Activated CD4-positive, alpha-beta T cell treated with anti-CD3 and anti-CD28 coated beads for 36 hours (primary cell): Measurements from ENCODE around the gene RTN4R. TPM values are rescaled to one million over a fixed set of nuclear protein-coding genes. Genes with fewer than 3 reads are reported as not detected.
"Not testable (repeated sequence)": the region's sequence is repeated elsewhere in the genome, so short reads cannot be mapped to it uniquely, and the experiment has no call there.

Experiments
- ATAC-seq: fragments of 200-7000 bp; cut with Tn5 transposase; one replicate; pipeline ENCODE4 v1.10.0; 2021; ENCODE audit warnings: mild to moderate bottlenecking, moderate library complexity
- CTCF ChIA-PET: fragments of 350-600 bp; sonication (Branson Sonifier 250); formaldehyde crosslinking; loops from one replicate; lab custom pipeline; 2021; ENCODE audit warnings: antibody characterized with exemption; lab: Charles Lee
- POLR2A ChIA-PET: fragments of 350-600 bp; sonication (Branson Sonifier 250); formaldehyde crosslinking; loops from one replicate; lab custom pipeline; 2021; ENCODE audit warnings: antibody characterized with exemption, inconsistent platforms; lab: Charles Lee
- DNase-seq: peaks from one replicate; pipeline ENCODE4 v3.0.0-alpha.2; 2020
- H3K27ac Mint-ChIP-seq: one replicate; pipeline ENCODE4 v1.8.0; 2021; ENCODE audit warnings: mixed read lengths
- H3K27me3 Mint-ChIP-seq: one replicate; pipeline ENCODE4 v1.8.0; 2021; ENCODE audit warnings: mixed read lengths
- H3K36me3 Mint-ChIP-seq: one replicate; pipeline ENCODE4 v1.8.0; 2021; ENCODE audit warnings: low read depth, mixed read lengths
- H3K4me1 Mint-ChIP-seq: one replicate; pipeline ENCODE4 v1.8.0; 2021; ENCODE audit warnings: mixed read lengths
- H3K4me3 Mint-ChIP-seq: one replicate; pipeline ENCODE4 v1.8.0; 2021; ENCODE audit warnings: mild to moderate bottlenecking, moderate library complexity, mixed read lengths
- H3K9me3 Mint-ChIP-seq: one replicate; pipeline ENCODE4 v1.8.0; 2021; ENCODE audit warnings: low read depth, mixed read lengths
- intact Hi-C, 2 experiments: fragments of 100-400 bp; cut with DNase I in 1 of 2; cut with micrococcal nuclease in 1 of 2; formaldehyde crosslinking; loops; one replicate each; pipeline versions ENCODE4 v1.14.2 to v1.15.1; 2022 to 2024; cut with DNase I, micrococcal nuclease
- total RNA-seq, 2 experiments: library from RNA; stranded (reverse); gene quantifications; one replicate each; pipeline ENCODE4 v1.2.3, GENCODE V29; 2021

RTN4R gene
- total RNA-seq, result 1 to 10 TPM; 2.2 to 2.3 TPM

- no peaks in the 10 kb centered on the region for H3K36me3 Mint-ChIP-seq
- CTCF ChIA-PET, result interaction anchor here (0.5 to 0.6 kb wide), 2 partner anchors 30 to 77 kb away, joined by 3 to 4 read pairs; no protein-coding TSS in a partner anchor
- H3K27ac Mint-ChIP-seq, result no peak within 1 kb of the TSS
- intact Hi-C loops, result loop anchor here (1.0 to 5.0 kb wide), 3 partner anchors 62 to 111 kb away; no protein-coding TSS in a partner anchor
- peak; percentile 76 for DNase-seq
- no peaks in the 10 kb centered on the region for H3K4me1 Mint-ChIP-seq
- no peaks in the 10 kb centered on the region for H3K9me3 Mint-ChIP-seq
- H3K4me3 Mint-ChIP-seq, result peak within 1 kb of the TSS; percentile 50
- ATAC-seq, result peak; percentile 89
- POLR2A ChIA-PET, result no interaction called here
- peaks cover 4% of the 10 kb centered on the region for H3K27me3 Mint-ChIP-seq
These were observed at the start of gene RTN4R for GRCh38 chr22:20268279-20269012. TSS of gene RTN4R (minus strand) at chr22:20268318. CDS start at chr22:20268092, 226 bp downstream.

- intact Hi-C loops, result not testable (repeated sequence)
- H3K4me1 Mint-ChIP-seq, result peaks cover 37% of the 10 kb centered on the region
These were observed 49.4 kb upstream of the RTN4R start for GRCh38 chr22:20317402-20318042.

DNA sequence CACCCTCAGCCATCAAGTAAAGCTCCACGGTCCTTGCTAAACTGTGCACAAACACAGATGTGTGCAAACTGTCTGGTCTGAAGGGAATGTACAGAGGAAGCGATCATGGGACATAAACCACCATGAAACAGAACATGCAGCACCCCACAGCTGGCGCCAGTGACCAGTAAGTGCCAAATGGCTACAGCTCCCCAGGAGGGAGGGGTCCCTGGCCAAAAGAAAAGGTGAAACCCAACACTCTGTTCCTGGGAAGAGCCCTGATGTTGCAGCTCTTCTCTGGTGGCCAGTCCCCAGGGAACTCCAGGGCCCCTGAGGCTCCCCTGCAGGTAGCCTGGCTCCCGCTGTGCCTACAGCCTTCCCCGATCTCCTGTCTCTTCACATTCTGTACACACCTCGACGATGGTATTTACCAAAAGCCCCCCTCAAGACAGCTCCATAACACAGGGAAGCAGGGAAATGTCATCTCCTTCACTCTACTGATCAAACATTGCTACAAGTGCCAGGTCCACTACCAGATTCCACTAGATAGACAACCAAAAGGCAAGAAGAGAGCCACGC, 48.8 kb upstream of the RTN4R start:
- Mint-ChIP-seq H3K4me3 (no peak overlapping the region), H3K36me3 (no peaks in the 10 kb centered on the region), H3K9me3 (no peaks in the 10 kb centered on the region), H3K27me3 (no peaks in the 10 kb centered on the region), H3K4me1 (peaks cover 33% of the 10 kb centered on the region), H3K27ac (no peak overlapping the region)
- ChIA-PET POLR2A (no interaction called here), CTCF (interaction anchor here (1.0 to 1.2 kb wide), 3 partner anchors 25 to 167 kb away, joined by 3 read pairs; no protein-coding TSS in a partner anchor)
- intact Hi-C loops, result no loop called here
- ATAC-seq, result no peak
- DNase-seq, result no peak

More at GRCh38 chr22:20317402-20318042, 49.4 kb upstream of the RTN4R start:
- H3K27ac Mint-ChIP-seq, H3K9me3 Mint-ChIP-seq, POLR2A ChIA-PET, H3K36me3 Mint-ChIP-seq, H3K4me3 Mint-ChIP-seq, H3K27me3 Mint-ChIP-seq: not testable (repeated sequence)
- peak; percentile 63 for DNase-seq
- peak; percentile 35 for ATAC-seq
- CTCF ChIA-PET, result interaction anchor here (1.0 to 1.2 kb wide), 3 partner anchors 25 to 167 kb away, joined by 3 read pairs; no protein-coding TSS in a partner anchor

- no peak for DNase-seq
- intact Hi-C loops, result no loop called here
- Mint-ChIP-seq H3K36me3 (no peaks in the 10 kb centered on the region), H3K27ac (no peak overlapping the region), H3K4me3 (no peak overlapping the region), H3K27me3 (no peaks in the 10 kb centered on the region), H3K4me1 (peaks cover 27% of the 10 kb centered on the region), H3K9me3 (no peaks in the 10 kb centered on the region)
- POLR2A ChIA-PET, result no interaction called here
- CTCF ChIA-PET, result interaction anchor here (1.2 kb wide), 2 partner anchors 24 to 168 kb away, joined by 3 read pairs; no protein-coding TSS in a partner anchor
- no peak for ATAC-seq
These were observed 48.2 kb upstream of the RTN4R start for GRCh38 chr22:20316217-20316843.

DNA sequence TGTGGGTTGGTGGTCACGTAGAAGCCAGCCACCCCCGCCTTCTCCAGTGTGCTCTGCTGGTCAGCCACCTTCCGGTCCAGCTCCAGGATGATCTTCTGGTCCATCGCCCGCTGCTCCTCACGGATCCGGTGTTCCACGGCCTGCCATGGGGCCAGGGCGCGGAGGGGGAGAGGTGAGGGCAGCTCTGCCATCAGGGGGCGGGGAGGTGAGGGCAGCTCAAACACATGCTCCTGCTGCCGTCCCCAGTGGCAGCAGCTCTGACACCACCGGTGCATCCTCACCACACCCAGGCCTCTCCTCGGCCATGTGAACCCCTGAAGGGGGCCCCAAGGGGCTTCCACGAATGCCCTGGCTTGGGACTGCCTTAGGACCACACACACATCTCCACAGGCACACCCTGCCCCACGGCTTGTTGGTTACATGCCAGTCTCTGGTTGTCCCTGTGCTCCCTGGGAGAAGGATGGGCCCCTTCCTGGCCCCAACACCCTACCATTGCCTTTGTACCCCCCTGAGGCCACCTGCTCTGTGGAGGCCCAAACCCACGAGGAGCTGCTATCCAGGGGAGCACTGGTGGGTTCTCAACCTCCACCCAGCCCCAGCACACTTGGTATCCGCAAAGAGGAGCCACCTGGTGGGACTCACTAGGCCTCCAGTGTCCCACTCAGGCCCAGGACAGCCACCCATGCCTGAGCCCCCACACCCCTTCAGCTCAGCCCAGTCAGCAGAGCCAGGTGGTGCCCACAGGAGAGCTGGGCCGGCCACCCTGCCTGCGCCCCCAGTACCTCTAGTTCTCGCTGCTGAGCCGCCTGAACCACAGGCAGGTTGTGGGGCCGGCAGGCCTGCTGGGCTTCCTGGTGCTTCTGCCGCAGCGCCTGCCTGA, 47.5 kb upstream of the RTN4R start:
- H3K27ac Mint-ChIP-seq, result no peak overlapping the region
- no peak overlapping the region for H3K4me3 Mint-ChIP-seq
- ChIA-PET POLR2A (no interaction called here), CTCF (no interaction called here)
- H3K27me3 Mint-ChIP-seq, result no peaks in the 10 kb centered on the region
- no peaks in the 10 kb centered on the region for H3K9me3 Mint-ChIP-seq
- H3K36me3 Mint-ChIP-seq, result no peaks in the 10 kb centered on the region
- no peak for ATAC-seq
- peaks cover 22% of the 10 kb centered on the region for H3K4me1 Mint-ChIP-seq
- intact Hi-C loops, result no loop called here
- DNase-seq, result no peak

DNA sequence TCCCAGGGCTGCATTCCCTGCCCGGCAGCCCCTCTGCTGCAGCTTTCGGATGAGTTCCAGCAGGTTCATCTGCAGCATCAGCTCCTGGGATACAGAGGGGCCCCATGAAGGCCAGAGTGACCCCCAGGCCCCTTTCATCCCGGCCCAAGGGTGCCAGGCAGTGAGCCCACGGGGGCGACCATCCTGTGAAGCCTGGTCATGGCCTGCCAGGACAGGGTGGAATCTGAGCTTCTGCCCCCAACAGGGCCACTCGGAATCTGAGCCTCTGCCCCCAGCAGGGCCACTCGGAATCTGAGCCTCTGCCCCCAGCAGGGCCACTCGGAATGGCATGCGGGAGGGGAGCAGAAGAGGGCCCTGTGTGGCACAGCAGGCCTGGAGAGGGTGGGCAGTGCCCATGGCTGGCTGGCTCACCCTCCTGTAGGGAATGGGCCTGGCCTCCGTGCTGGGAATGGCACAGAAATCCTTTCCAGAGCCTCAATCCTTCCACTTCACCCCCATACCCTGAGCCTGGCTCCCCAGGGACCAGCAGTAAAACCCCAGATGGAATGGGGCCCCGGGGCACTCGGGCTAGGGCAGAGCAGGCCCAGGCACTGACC, 46.7 kb upstream of the RTN4R start:
- H3K27me3 Mint-ChIP-seq, ATAC-seq, H3K4me3 Mint-ChIP-seq, intact Hi-C loops, DNase-seq, H3K9me3 Mint-ChIP-seq, CTCF ChIA-PET, H3K36me3 Mint-ChIP-seq, H3K27ac Mint-ChIP-seq, POLR2A ChIA-PET: not testable (repeated sequence)
- peaks cover 21% of the 10 kb centered on the region for H3K4me1 Mint-ChIP-seq

GRCh38 chr22:20314206-20314605, 46.1 kb upstream of the RTN4R start:
- H3K27ac Mint-ChIP-seq, DNase-seq, ATAC-seq, H3K9me3 Mint-ChIP-seq, intact Hi-C loops, H3K36me3 Mint-ChIP-seq, POLR2A ChIA-PET, CTCF ChIA-PET, H3K4me3 Mint-ChIP-seq, H3K27me3 Mint-ChIP-seq: not testable (repeated sequence)
- peaks cover 21% of the 10 kb centered on the region for H3K4me1 Mint-ChIP-seq

- H3K27ac Mint-ChIP-seq, H3K4me3 Mint-ChIP-seq, POLR2A ChIA-PET, ATAC-seq, H3K27me3 Mint-ChIP-seq, CTCF ChIA-PET, DNase-seq, intact Hi-C loops, H3K36me3 Mint-ChIP-seq, H3K9me3 Mint-ChIP-seq: not testable (repeated sequence)
- peaks cover 15% of the 10 kb centered on the region for H3K4me1 Mint-ChIP-seq
These were observed 45.4 kb upstream of the RTN4R start for GRCh38 chr22:20313306-20314077.

- ChIA-PET POLR2A (interaction anchor here (0.6 kb wide), 1 partner anchor 14 kb away, joined by 3 read pairs; no protein-coding TSS in a partner anchor), CTCF (no interaction called here)
- no peaks in the 10 kb centered on the region for H3K9me3 Mint-ChIP-seq
- DNase-seq, result no peak
- no peak for ATAC-seq
- no peaks in the 10 kb centered on the region for H3K27me3 Mint-ChIP-seq
- H3K4me3 Mint-ChIP-seq, result no peak overlapping the region
- intact Hi-C loops, result no loop called here
- H3K4me1 Mint-ChIP-seq, result peaks cover 6% of the 10 kb centered on the region
- H3K27ac Mint-ChIP-seq, result no peak overlapping the region
- no peaks in the 10 kb centered on the region for H3K36me3 Mint-ChIP-seq
These were observed 44.5 kb upstream of the RTN4R start for GRCh38 chr22:20312396-20313191.
